GM19023 (cell line): ENCODE measurements around the gene ACAD8.
"Not testable (repeated sequence)": the region's sequence is repeated elsewhere in the genome, so short reads cannot be mapped to it uniquely, and the experiment has no call there.

Source experiments
- ATAC-seq: cut with Tn5 transposase; IDR thresholded peaks from one replicate; pipeline ENCODE4 v1.9.1; 2021; ENCODE audit warnings: mild to moderate bottlenecking, moderate library complexity; ENCODE audit not compliant: unreplicated experiment

ACAD8 gene

DNA sequence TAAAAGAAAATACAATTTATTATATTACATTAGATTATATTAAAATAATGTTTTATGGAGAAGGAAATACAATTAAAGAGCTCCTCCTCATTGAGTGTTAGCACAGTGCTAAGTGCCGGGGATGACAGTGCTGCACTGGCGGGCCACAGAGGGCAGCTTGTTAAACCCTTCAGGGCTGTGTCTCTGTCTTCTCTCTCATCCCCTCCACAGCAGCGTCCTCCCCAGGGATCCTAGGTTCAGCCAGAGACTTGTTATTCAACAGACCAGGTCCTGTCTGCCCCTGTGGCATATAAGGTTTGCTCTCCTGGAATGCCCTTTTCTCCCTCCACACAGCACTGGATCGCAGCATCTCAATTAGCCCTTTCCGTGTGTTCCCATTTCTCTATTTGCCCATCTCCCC lies 14.4 kb upstream of the ACAD8 start:
- no peak for ATAC-seq

DNA sequence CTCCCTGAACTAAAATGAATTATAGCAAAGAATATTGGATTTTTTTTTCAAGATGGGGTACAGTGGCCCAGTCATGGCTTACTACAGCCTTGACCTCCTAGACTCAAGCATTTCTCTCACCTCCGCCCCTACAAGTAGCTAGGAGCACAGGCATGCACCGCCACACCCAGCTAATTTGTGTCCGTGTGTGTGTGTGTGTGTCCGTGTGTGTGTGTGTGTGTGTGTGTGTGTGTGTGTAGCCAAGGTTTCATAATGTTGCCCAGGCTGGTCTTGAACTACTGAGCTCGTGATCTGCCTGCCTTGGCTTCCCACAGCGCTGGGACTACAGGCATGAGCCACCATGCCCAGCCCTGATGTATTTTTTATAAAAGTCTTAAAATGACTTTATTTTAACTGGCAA lies 12.8 kb upstream of the ACAD8 start:
- no peak for ATAC-seq

- no peak for ATAC-seq
Measured at GRCh38 chr11:134242376-134242775, 11.0 kb upstream of the ACAD8 start.

- no peak for ATAC-seq
Measured at GRCh38 chr11:134243913-134244312, 9.5 kb upstream of the ACAD8 start.

DNA sequence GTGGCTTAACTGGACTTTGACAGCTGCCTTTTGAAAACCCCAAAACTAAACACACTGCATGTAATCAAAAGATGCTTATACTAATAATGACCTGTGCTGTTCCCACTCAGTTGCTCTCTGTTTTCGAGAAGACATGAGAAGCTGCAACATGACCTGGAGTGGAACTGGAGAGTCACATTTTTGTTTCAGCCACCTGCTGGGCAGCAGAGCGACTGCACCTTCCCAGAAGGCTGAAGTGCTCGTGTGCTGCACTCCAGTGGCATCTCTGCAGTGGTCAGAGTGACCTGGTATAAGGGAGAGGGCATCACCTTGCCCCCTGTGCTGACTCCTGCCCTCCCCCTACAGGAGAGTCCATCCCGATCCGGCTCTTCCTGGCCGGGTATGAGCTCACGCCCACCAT lies 8.8 kb upstream of the ACAD8 start:
- peak; percentile 81 for ATAC-seq

- no peak for ATAC-seq
Measured at GRCh38 chr11:134245434-134245833, 7.9 kb upstream of the ACAD8 start.

GRCh38 chr11:134246100-134246499 lies 7.3 kb upstream of the ACAD8 start:
- no peak for ATAC-seq

GRCh38 chr11:134246678-134247077 lies 6.7 kb upstream of the ACAD8 start:
- no peak for ATAC-seq

- ATAC-seq, result no peak
Measured at GRCh38 chr11:134248910-134249480, 4.4 kb upstream of the ACAD8 start.

DNA sequence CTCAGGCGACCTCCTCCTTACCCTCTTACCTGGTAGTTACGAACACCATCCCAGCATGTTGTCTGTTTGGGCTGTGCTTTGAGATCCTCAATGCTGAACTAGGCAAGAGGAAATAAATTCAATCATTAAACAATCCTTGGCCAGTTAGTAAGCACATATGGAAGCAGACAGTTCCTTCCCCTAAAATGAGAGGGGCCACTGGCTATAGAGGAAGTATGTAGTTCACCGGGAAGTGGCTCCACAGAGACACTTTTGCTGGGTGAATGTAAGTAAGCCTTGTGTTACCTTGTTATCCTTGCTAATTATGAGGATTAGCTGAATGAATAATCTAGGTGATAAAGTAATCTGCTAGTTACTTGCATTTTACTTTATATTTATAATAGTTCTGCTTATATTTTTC lies 3.1 kb upstream of the ACAD8 start:
- no peak for ATAC-seq

- ATAC-seq, result no peak
Measured at GRCh38 chr11:134250675-134251074, 2.7 kb upstream of the ACAD8 start.

- ATAC-seq, result peak; percentile 32
Measured at GRCh38 chr11:134252346-134253187, 801 bp upstream of the ACAD8 start.

GRCh38 chr11:134254433-134255183 lies 1.2 kb downstream of the ACAD8 start:
- ATAC-seq, result no peak

DNA sequence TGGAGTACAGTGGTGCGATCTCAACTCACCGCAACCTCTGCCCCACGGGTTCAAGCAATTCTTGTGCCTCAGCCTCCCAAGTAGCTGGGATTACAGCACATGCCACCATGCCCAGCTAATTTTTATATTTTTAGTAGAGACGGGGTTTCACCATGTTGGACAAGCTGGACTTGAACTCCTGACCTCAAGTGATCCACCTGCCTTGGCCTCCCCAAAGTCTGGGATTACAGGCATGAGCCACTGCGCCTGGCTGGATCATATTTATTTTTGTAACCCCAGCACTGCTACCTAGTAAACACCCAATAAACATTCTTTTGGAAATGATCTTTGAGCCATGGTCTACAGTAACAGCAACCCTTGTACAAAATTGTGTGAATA lies 1.8 kb downstream of the ACAD8 start:
- ATAC-seq, result not testable (repeated sequence)

- no peak for ATAC-seq
Measured at GRCh38 chr11:134257101-134257500, 3.7 kb downstream of the ACAD8 start.

- ATAC-seq, result no peak
Measured at GRCh38 chr11:134258577-134258976, 5.2 kb downstream of the ACAD8 start.

- no peak for ATAC-seq
Measured at GRCh38 chr11:134260503-134260902, 7.1 kb downstream of the ACAD8 start.

- ATAC-seq, result no peak
Measured at GRCh38 chr11:134260983-134261382, 7.6 kb downstream of the ACAD8 start.

DNA sequence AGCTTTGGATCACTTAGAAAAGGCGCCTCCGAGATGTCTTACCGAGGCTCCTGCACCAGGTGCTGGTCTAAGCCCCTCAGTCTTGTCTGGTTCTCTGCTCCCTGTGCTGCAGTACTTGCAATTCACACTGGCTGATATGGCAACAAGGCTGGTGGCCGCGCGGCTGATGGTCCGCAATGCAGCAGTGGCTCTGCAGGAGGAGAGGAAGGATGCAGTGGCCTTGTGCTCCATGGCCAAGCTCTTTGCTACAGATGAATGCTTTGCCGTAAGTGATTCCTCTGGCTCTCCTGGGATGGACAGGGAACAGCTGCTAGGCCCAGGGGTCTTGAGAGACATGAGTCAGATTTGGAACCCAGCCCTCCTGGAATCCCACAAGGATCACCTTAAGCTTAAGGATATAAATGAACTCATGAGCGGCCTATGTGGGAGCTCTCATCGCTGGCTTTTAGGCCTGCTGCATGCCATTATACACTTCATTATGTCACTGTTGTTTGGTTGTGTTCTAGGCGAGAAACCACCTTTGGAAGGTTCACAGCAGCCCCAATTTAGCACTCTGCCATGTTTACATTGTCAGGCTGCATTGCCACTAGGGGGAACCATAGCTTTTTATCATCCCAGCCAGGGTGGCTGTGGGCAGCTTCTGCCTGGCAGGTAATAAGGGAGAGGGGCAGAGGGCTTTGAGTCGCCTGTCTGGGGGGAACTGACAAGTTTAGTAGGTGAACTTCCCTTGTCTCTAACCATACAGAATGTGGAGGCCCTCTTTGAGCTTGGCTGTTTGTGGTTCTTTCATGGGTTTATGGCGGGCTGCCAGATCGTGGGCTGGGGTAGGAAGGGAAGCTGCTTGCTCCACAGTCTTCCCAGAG lies 8.5 kb downstream of the ACAD8 start:
- ATAC-seq, result no peak

DNA sequence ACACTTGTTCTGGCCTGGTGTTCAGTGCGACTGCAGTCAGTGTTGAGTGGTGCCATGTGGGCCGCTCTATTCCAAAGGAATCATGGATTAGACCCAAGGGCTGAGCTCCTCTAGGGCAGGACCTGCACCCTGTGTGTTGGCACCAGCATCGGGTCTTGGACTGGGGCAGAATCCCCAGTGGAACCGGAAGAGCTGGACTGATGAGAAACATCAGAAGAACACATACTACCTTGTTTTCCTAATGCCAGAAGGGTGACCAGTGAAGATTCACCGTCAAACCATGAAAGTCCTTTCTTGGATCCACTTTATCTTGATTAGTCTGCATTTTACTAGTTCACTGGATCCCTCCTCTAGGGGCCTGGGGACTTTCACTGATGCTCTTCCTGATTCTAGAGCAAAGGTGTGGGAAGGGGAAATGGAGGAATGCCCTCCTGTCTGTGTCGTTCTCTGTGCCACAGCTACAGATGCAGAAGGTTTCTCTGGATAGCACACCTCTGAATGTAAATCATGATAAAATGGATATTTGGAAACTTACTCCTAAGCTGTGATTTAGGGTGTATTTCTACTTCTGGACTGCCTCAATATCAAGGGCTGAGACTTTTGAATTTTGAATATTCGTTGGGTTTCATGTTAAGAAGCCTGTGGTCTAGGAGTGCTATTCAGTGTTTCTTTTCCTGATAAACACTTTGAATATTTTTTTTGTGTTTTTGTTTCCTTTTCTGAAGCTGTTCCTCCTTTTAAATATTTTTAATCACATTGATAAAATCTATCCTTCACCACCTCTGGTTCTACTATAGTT lies 11.8 kb downstream of the ACAD8 start:
- no peak for ATAC-seq
